Stimulated activated CD8-positive, alpha-beta memory T cell treated with anti-CD3 and anti-CD28 coated beads, Interleukin-15, amount 100 ng/mL, for 4 hours (primary cell): ENCODE measurements around the gene PLA2G15.

Experiments used
- DNase-seq, 2 donors: peaks; one replicate each; pipeline ENCODE4 v3.0.0-alpha.2; 2020; ENCODE audit warnings: low read depth in 2 of 2

Gene PLA2G15, protein sequence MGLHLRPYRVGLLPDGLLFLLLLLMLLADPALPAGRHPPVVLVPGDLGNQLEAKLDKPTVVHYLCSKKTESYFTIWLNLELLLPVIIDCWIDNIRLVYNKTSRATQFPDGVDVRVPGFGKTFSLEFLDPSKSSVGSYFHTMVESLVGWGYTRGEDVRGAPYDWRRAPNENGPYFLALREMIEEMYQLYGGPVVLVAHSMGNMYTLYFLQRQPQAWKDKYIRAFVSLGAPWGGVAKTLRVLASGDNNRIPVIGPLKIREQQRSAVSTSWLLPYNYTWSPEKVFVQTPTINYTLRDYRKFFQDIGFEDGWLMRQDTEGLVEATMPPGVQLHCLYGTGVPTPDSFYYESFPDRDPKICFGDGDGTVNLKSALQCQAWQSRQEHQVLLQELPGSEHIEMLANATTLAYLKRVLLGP

DNA sequence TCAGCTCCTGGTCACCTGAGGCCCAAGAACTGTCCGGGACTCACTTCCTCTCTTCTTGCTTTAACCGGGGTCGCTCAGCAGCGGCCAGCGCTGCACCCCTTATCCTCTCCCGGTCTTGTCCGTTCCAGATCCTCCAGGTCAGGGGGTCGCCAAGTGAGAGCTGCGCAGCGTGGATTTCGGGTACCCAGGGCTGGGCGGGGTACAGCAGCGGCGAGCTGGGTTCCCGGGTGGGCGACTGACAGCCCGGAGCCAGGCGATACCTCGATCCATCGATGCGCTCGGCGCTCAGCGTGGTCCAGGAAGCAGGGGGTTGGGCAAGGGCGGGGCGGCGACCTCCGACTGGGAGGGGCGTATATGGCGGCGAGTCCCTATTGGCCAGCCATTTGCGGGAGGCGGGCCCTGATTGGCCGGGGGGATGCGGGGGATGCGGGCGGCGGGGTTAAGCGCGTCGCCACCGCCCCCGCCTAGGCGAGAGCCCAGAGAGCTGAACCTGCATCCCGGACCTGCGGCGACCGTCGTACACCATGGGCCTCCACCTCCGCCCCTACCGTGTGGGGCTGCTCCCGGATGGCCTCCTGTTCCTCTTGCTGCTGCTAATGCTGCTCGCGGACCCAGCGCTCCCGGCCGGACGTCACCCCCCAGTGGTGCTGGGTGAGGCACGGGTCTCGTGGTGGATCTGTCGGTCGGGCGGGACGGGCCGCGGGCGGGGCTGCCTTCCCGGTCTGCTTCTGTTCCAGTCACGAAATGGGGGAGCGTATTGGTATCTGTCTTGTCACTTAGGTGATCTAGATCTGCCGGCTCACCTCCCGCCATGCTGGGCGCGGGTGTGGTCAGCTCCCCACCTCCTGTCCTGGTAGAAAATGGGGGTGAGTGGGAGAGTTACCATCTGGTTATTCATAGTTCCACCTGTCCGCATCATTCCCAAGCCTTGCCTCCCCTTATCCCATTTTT lies at the start of gene PLA2G15:
PLA2G15 (plus strand) TSS at position 471 of the 951 bp plus-strand sequence; CDS start at position 525, 54 bp downstream.
- peak; percentile 92 for DNase-seq

DNA sequence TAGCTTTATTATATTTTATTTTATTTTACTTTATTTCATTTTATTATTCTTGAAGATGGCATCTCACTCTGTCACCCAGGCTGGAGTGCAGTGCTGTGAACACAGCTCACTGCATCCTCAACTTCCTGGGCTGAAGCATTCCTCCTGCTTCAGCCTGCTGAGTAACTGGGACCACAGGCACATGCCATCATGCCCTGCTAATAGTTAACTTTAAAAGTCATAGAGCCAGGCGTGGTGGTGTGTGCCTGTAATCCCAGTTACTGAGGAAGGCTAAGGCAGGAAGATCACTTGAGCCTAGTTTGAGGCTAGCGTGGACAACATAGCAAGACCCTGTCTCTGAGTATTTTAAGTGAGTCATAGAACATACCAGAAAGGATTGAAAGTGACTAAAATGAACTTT lies 47.9 kb upstream of the PLA2G15 start:
- DNase-seq = no peak

DNA sequence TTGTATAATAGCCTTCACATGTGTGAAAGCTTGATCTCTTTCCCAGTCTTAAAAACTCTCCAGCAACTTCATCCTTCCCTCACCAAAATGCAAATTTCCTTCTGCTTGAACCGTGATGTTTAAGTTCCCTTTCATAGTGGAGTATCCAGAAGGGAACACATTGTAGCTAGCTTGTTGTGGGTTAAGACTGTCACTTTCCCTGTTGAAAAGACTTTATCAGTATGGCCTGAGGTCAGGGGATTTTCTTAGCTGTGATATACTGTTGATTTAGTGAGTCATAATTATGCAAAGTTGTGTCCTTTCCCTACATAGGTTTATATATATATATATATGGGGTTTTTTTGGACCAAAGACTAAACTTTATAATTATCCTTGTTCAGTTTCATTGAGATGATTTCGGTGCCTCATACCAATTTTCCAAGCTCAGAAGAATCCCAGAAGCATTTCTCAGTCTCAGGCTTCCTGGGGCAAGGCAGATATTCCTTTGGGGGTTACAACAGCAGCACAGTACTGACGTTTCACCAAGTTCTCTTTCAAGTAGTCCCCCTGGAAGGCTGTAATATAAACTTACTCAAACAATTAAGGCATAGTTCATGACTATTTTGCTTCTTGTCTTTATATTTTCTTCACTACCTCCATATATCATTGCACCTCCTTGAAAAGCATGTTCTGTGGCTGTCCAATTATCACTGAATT lies 44.9 kb upstream of the PLA2G15 start:
- no peak for DNase-seq

DNA sequence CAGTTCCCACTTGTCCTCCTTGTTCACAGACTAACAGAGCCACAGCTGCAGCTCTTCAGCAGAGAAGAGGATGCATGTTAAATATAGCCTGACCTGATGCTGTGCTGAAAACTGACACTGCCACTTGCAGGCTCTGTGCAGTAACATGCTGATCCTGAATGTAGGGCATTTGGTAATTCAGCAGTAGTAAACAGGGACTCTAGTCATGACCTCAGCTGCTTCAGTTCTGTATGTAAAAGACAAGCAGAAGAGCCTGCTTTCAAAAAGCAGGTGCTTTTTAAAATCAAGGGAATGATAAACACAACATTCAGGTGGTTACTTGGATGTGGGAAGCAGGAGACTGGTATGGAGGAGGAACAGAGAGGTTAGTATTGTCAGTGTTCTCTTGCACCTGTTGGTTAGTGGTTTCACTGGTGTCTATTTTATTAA lies 43.1 kb upstream of the PLA2G15 start:
- DNase-seq = no peak

DNA sequence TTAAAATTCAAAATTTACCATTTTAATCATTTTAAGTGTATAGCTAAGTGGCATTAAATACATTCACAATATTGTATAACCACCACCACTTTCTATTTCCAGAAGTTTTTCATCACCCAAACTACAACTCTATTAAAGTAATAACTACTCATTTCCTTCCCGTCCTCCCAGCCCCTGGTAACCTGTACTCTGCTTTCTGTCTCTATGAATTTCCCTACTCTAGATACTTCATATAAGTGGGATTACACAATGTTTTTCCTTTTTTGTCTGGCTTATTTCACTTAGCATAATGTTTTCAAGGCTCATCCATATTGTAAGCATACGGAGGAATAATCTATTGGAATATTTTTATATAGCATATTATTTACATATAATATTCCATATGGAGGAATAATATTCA lies 38.9 kb upstream of the PLA2G15 start:
- no peak for DNase-seq

DNA sequence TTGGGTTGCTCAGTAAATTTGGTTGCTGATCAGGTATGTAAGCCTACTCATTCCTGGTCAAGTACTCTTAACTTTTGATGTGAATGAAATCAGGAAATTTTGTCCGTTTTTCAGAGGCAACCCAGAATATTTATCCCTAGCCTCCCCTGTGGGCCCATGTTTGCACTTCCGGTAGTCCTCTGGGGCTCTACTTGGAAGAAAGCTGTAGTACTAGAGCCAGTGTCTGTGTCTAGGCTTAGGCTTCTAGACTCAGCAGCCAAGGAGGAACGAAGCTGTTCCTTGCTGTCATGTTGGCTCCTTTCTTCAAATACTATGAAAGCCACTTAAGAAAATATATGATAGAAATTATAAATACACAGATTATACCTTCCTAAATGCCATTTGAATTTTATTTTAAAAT lies 30.4 kb upstream of the PLA2G15 start:
- DNase-seq = no peak

DNA sequence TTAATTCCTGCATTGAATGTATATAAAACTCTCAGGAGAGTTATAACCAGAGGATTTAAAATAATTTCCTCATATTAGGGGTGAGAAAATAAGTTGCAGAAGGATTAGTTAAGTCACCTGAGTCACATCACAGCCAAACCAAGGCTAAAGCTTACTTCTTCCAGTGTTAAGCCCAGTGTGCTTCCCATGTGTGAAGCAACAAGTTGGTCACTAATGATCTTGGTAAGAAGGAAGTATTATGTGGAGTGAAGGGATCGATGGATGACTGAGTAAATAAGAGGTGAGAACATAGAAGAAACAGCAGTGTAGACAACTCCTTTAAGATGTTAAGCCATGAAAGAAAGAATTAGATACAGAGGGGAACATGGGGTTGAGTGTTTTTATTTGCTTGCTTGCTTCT lies 29.9 kb upstream of the PLA2G15 start:
- DNase-seq = no peak

DNA sequence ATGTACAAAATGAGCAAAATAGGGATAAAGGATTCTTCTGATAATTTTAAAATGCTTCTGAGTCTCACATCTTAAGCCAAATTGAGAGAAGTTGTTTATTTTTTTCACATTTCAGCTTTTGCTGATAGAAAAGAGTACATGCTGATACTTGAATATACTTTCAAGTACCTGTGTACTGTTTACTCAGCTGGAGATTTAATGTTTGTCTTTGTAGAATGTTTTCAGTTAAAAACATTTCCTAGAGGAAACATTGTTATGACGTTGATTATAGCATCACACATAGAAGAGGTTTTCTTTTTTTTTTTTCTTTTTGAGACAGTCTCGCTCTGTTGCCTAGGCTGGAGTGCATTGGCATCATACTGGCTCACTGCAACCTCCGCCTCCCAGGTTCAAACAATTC lies 28.9 kb upstream of the PLA2G15 start:
- DNase-seq = no peak

DNA sequence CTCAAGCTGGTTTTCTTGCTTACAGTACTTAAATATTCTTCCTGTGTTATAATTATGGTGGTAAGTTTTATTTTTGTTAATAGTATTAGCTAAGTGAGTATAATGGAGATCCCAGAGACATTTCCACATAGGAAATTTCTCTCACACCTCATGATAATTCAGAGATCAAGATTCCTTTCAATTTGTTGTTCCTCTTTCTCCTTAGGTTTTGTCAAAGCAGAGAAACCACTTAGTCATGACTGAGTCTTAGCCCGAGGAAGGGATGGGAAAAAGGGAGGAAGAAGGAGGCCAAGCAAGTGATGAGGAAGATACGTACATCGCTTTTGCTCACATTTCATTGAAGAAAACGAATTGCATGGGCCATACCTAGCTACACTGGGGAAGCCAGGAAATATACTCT lies 27.7 kb upstream of the PLA2G15 start:
- DNase-seq = no peak

DNA sequence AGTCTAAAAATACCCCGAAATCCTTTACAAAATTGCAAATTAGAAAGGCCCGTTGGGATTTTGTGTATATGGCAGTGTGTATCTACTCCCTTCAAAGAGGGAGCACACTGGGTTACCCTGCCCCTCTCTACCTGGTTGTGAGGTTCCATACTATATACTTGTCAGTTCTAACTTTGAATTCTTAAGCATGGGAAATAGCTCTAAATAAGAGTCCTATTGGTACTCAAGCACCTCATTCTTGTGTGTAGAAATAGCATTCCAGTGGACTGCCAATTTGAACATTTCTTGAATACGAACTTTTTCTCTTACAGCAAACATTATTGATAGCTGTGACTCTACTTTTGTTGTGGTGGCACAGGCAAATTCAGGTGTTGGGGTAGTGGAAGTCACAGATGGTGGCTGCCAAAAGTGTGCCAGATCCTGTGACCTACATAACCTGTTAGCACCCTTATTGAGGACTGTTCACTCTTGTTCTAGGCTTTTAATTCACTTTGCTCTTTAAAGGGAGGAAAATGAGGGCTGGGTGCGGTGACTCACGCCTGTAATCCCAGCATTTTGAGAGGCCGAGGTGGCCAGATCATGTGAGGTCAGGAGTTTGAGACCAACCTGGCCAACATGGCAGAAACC lies 25.3 kb upstream of the PLA2G15 start:
- no peak for DNase-seq

DNA sequence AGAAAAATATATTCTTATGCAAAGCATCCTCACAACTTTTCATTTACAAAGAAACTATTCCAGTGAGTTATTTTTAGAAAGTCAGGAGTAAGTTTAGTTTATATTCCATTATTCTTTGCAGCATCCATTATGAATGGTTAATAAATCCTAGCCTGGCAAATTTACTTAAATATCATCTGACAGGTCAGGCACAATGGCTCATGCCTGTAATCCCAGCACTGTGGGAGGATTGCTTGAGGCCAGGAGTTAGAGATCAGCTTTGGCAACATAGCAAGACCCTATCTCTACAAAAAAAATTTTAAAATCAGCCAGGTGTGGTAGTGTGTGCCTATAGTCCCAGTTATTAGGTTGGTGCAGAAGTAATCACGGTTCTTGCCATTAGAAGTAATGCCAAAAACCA lies 22.1 kb upstream of the PLA2G15 start:
- DNase-seq = no peak

DNA sequence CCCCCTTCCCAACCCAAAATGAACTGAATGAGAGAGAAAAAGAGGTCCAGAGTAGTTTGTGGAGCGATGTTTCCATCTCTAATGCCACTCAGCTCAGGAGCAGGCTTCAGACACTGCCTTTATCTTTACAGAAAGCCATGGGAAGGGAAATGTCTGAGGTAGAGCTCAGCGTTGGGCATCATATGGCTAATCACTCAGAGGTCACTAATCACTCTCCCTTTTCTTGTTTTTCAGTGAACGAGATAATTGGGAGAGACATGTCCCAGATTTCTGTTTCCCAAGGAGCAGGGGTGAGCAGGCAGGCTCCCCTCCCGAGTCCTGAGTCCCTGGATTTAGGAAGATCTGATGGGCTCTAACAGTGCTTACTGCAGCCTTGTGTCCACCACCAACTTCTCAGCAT lies 19.1 kb upstream of the PLA2G15 start:
- no peak for DNase-seq

DNA sequence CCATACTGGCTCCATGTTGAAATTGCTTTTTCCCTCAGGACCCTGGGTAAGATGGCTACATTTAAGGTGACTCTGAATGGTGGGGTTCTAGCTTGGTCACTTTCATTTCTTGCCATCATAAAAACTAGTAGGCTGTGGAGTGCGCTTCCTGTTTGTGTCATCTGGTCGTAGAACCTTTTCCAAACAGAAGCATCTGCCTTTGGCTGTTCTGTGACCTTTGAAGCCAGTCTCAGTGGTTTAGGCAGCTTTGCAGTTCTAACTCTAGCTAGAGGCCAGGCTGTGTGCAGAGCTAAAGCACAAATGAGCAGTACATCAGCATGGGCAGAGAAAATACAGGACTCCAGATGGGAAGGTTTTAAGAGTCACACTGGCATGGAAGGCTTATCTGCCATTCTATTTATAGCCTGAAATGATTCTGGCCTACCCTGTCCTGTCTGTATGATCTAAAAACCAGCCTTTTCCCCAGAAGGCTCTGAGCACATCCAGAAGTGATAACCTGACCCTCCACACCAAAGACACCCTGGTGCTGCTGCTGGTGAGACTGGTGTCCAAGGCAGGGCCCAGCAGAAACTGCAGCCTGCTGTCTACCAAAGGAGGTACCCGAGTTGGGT lies 17.9 kb upstream of the PLA2G15 start:
- DNase-seq = no peak

DNA sequence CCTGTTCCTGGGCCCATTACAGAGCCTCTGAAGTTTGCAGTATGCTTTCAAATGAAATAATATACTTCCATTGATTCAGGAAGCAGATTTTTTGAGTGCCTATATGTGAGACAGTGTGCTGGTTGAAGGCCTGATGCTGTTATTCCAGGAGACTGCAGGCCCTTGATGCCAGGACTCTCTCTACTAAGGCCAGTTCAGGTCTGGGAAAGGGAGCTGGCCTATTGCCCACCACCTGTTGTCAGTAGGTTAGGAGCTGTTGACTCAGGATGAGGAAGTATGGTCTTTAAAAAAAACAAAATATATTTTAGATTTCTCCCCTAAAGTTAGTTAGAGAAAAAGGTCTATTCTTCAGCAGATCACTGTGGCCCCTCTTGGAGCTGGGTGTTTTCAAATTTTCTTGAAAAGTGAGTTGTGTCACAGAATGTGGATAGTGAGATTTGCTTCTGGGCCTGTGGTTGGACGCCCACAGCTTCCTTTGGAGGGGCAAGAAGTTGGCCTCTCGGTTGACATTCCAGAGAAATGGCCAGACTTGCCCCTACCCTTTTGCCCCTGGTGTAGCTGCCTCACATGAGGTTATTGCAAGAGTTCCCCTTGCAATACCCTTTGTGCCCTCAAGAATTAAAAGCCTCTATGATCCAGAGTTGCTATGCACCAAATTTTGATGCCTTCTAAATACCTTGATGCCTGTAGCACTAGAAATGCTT lies 17.2 kb upstream of the PLA2G15 start:
- DNase-seq = no peak

DNA sequence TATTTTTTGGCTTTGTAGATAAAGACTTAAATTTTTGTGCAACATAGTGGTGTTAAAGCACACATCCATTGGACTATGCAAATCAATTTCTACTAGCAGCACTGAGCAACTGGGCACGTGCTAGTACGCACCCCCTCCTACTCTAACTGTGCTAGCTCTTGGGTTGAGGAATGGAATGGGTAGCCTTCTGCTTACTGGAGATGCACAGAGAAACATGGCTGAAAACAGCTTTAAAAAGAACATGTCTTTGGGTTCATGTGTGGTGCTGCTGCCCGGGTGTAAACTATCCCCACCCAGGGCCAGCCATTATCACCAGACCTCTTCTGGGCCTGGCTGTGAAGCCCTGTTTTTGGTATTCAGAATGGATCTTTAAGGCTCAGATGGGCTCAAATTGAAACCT lies 16.5 kb upstream of the PLA2G15 start:
- DNase-seq = no peak

DNA sequence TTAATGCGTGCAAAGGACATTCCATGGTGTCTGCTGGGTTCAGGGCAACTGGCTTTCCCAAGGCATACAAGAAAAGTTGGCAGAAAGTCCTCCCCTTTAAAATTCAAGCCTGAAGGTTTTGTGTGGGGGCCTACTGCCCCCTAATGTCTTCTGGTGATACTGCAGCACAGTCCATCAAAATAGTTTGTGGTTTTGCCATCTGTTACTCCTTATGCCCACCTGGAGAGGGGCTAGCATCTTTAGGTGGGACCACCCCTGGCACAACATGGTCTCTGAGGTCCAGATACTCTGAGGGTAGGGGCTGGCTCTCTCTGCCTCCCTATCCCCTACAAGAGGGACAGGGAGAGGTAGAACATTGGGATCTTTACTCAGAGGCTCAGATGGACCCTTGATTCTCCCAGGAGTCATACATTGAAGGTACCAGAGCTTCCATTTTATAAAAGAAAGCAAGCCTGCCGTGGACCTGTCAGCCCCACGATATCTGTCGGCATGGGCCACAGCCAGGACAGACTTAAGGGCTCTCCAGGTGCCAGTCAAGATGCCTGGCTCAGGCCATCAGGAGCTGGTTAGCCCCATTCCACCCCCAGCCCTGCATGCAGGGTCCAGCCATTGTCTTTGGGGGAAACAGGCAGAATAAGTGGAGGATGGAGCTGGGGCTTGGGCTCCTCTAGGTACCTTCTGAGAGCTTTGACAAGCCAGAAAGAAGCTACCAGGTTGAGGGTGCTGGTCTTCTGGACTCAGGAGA lies 15.6 kb upstream of the PLA2G15 start:
- DNase-seq = no peak

DNA sequence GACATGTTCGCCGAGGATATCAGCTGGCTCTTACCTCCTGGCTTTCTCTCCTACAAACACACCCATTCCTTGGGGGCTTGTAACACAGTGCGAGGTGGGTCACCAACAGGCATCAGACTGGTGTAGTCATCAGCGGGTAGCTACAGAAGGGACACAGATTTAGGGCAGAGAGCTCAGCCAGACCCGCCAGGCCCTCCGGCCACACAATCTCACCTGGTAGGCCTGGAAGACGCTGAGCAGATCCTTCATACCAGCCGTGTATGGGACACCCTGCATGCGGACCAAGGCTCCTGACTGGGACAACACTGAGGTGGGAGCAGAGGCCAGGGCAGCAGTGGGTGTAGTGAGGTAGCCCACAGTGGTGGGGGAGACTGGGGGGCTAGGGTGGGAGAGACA lies 15.0 kb upstream of the PLA2G15 start:
- no peak for DNase-seq

DNA sequence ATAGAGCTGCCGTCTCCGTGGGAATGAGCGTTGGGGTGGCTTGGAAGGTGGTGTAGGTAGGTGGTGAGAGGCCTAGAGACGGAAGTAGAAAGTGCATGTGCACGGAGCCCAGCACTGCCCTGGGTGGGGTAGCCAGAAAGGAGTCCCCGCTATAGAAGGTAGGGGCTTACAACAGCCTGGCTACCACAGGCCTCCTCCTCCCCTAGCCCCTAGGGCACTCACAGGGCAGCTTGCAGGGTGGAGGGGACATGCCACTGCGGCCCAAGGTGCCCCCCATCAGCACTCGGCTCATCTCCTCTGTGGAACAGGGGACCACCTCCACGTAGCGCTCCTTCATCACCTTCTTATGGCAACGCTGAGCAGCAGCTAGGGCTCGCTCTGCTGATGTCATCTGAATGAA lies 14.2 kb upstream of the PLA2G15 start:
- DNase-seq = no peak

DNA sequence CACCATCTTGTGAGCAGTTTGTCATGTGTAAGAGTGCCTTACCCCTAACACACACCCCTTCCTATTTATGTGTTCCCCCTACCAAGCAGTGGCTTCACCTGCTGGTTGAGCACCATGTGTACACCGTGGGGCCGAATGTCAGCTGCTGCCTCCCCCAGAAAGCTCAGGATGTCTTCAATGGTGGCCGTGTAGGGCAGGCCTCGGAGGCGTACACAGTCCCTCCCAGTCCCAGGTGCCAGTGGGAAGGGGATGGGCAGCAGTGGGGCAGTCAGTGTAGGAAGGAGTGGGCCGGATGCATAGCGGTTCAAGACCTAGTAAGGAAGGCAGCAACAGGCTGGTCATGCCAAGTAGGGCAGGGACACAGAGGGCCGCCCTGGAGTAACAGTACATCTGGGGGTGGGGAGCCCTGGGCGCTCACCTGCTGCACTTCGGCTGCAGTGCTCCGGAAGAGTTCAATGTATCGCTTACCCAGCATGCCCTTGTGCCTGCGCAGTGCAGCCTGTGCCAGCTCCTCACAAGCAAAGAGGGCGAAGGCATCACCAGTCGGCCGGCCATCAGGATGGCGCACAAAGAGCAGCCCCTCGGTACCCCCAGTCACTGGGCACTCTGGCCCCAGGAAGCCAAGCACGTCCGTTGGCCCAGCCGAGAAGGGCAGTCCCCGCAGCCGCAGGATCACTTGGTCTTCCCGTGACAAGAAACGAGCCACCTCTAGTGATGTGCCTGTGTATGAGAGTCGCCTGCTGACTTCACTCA lies 13.6 kb upstream of the PLA2G15 start:
- no peak for DNase-seq
